CD4-positive, alpha-beta T cell (primary cell): ENCODE data around the gene MUC2. TPM values are rescaled to one million over a fixed set of nuclear protein-coding genes. Genes with fewer than 3 reads are reported as not detected.

Source experiments
- ATAC-seq: fragments of 200-7000 bp; cut with Tn5 transposase; one replicate; pipeline ENCODE4 v1.10.0; 2022; ENCODE audit warnings: mild to moderate bottlenecking; ENCODE audit not compliant: poor library complexity
- CTCF ChIA-PET: fragments of 350-600 bp; sonication (Branson Sonifier 250); formaldehyde crosslinking; loops from one replicate; lab custom pipeline; 2021; ENCODE audit warnings: antibody characterized with exemption, inconsistent platforms; lab: Charles Lee
- POLR2A ChIA-PET: fragments of 350-600 bp; sonication (Branson Sonifier 250); formaldehyde crosslinking; loops from one replicate; lab custom pipeline; 2021; ENCODE audit warnings: antibody characterized with exemption, inconsistent platforms; lab: Charles Lee
- DNase-seq, 14 experiments: peaks; one replicate each; pipeline ENCODE4 v3.0.0-alpha.2; 2013 to 2020; ENCODE audit warnings: mixed read lengths in 2 of 14
- H3K27ac ChIP-seq, 2 donors: one replicate each; pipeline versions ENCODE4 v1.5.1 to v1.7.0; 2013; ENCODE audit warnings: low read length in 2 of 2, low read depth in 1 of 2, mild to moderate bottlenecking in 1 of 2
- H3K27me3 ChIP-seq, 2 experiments: 1 replicate in 1 of 2; 2 replicates in 1 of 2; pipeline versions ENCODE4 v1.6.1 to v1.7.0; 2013; ENCODE audit warnings: low read length in 2 of 2, control low read depth in 1 of 2, mild to moderate bottlenecking in 1 of 2, moderate library complexity in 1 of 2; ENCODE audit not compliant: insufficient read depth in 2 of 2, control insufficient read depth in 1 of 2
- H3K36me3 ChIP-seq: one replicate; pipeline ENCODE4 v1.6.1; 2013; ENCODE audit warnings: low read length, control low read depth; ENCODE audit not compliant: insufficient read depth
- H3K4me1 ChIP-seq: one replicate; pipeline ENCODE4 v1.6.1; 2013; ENCODE audit warnings: low read length, control low read depth; ENCODE audit not compliant: insufficient read depth
- H3K4me3 ChIP-seq: one replicate; pipeline ENCODE4 v1.5.1; 2013; ENCODE audit warnings: mild to moderate bottlenecking, low read length, moderate library complexity
- H3K9me3 ChIP-seq, 2 experiments: 1 replicate in 1 of 2; 2 replicates in 1 of 2; pipeline versions ENCODE4 v1.6.1 to v1.7.0; 2013; ENCODE audit warnings: low read length in 2 of 2, mild to moderate bottlenecking in 2 of 2, control low read depth in 1 of 2, moderate library complexity in 1 of 2; ENCODE audit not compliant: control insufficient read depth in 1 of 2, insufficient read depth in 1 of 2
- H3K27ac Mint-ChIP-seq: one replicate; pipeline ENCODE4 v1.8.0; 2020; ENCODE audit warnings: mixed read lengths
- H3K27me3 Mint-ChIP-seq: one replicate; pipeline ENCODE4 v1.8.0; 2021; ENCODE audit warnings: mixed read lengths
- H3K36me3 Mint-ChIP-seq: one replicate; pipeline ENCODE4 v1.8.0; 2021; ENCODE audit warnings: low read depth, mixed read lengths
- H3K4me1 Mint-ChIP-seq: one replicate; pipeline ENCODE4 v1.8.0; 2021; ENCODE audit warnings: low read depth, mixed read lengths
- H3K4me3 Mint-ChIP-seq: one replicate; pipeline ENCODE4 v1.8.0; 2020; ENCODE audit warnings: mild to moderate bottlenecking, mixed read lengths
- H3K9me3 Mint-ChIP-seq: one replicate; pipeline ENCODE4 v1.8.0; 2020; ENCODE audit warnings: mixed read lengths
- intact Hi-C, 2 experiments: fragments of 100-400 bp; cut with DNase I in 1 of 2; cut with micrococcal nuclease in 1 of 2; formaldehyde crosslinking; loops; one replicate each; pipeline versions ENCODE4 v1.15.1 to v1.9.0; 2023 to 2025; cut with DNase I, micrococcal nuclease
- total RNA-seq, 174 experiments: library from RNA in 2 of 174; stranded (reverse) in 2 of 174; gene quantifications; one replicate each; pipeline ENCODE4 v1.2.3 and lab custom pipeline; 2021 to 2026
- TF ChIP-seq, protein P1 (sequence below): fragments of 200-600 bp; IDR thresholded peaks from one replicate; pipeline ENCODE4 v1.8.0; 2022; ENCODE audit warnings: antibody characterized with exemption, mild to moderate bottlenecking

Gene MUC2
- total RNA-seq, 2 experiments from 2014 or later, result not detected

- Histone ChIP-seq H3K4me3 (no peak overlapping the region), H3K36me3 (no peaks in the 10 kb centered on the region), H3K27me3 (peaks cover 0 to 8% of the 10 kb centered on the region in 2 experiments), H3K27ac (no peak overlapping the region), H3K9me3 (no peaks in the 10 kb centered on the region), H3K4me1 (no peaks in the 10 kb centered on the region)
- Mint-ChIP-seq H3K27ac (no peak overlapping the region), H3K36me3 (no peaks in the 10 kb centered on the region), H3K4me3 (no peak overlapping the region), H3K4me1 (no peaks in the 10 kb centered on the region), H3K9me3 (no peaks in the 10 kb centered on the region), H3K27me3 (peaks cover 3% of the 10 kb centered on the region)
- CTCF ChIA-PET, result no interaction called here
- ATAC-seq (no peak), DNase-seq (no peak)
- intact Hi-C loops, result no loop called here
- POLR2A ChIA-PET, result no interaction called here
- TF ChIP-seq, protein P1, sequence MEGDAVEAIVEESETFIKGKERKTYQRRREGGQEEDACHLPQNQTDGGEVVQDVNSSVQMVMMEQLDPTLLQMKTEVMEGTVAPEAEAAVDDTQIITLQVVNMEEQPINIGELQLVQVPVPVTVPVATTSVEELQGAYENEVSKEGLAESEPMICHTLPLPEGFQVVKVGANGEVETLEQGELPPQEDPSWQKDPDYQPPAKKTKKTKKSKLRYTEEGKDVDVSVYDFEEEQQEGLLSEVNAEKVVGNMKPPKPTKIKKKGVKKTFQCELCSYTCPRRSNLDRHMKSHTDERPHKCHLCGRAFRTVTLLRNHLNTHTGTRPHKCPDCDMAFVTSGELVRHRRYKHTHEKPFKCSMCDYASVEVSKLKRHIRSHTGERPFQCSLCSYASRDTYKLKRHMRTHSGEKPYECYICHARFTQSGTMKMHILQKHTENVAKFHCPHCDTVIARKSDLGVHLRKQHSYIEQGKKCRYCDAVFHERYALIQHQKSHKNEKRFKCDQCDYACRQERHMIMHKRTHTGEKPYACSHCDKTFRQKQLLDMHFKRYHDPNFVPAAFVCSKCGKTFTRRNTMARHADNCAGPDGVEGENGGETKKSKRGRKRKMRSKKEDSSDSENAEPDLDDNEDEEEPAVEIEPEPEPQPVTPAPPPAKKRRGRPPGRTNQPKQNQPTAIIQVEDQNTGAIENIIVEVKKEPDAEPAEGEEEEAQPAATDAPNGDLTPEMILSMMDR, result no peak
Observed at GRCh38 chr11:1071571-1072115, 3.0 kb upstream of the MUC2 start.

DNA sequence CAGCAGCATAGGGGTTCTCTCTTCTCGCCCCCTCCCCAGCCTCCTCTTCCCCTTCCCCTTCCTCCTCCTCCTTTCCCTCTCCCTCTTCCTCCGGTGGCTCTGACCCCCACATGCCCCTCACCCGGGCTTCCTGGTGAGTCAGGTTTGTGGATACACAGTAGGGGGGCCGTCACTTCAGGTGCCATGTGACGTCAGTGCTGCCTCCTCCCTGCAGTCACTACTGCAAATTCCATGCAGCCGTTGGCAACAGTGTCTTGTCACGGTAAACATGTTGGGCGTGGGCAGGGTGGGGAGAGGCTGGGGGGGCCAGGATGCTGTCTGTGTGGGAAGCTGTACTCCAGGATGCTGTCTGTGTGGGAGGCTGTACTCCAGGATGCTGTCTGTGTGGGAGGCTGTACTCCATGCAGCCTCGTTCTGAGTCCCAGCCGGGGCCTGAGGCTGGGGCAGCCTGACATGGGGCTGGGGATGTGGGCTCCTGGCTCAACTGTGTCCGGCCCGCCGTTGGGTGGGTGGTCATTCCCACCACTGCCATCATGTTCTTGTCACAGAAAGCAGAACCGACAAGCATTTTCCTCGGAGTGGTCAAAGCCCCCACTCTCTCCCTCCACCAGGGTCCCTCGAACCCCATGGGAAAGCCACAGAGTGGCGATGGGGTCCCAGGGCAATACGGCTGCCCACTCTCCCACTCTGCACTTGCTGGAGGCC is 2.4 kb upstream of the MUC2 start:
- Mint-ChIP-seq H3K27me3 (peaks cover 3% of the 10 kb centered on the region), H3K36me3 (no peaks in the 10 kb centered on the region), H3K4me3 (no peak overlapping the region), H3K27ac (no peak overlapping the region), H3K4me1 (no peaks in the 10 kb centered on the region), H3K9me3 (no peaks in the 10 kb centered on the region)
- intact Hi-C loops, result no loop called here
- Histone ChIP-seq H3K27me3 (peaks cover 0 to 8% of the 10 kb centered on the region in 2 experiments), H3K4me3 (no peak overlapping the region), H3K27ac (no peak overlapping the region), H3K4me1 (no peaks in the 10 kb centered on the region), H3K36me3 (no peaks in the 10 kb centered on the region), H3K9me3 (no peaks in the 10 kb centered on the region)
- ChIA-PET CTCF (no interaction called here), POLR2A (no interaction called here)
- no peak for DNase-seq
- TF ChIP-seq, protein P1, result no peak
- ATAC-seq, result no peak

GRCh38 chr11:1072821-1073231 is 1.8 kb upstream of the MUC2 start:
- ChIA-PET CTCF (no interaction called here), POLR2A (no interaction called here)
- Histone ChIP-seq H3K4me1 (no peaks in the 10 kb centered on the region), H3K27me3 (peaks cover 0 to 8% of the 10 kb centered on the region in 2 experiments), H3K36me3 (no peaks in the 10 kb centered on the region), H3K27ac (no peak overlapping the region), H3K9me3 (no peaks in the 10 kb centered on the region), H3K4me3 (no peak overlapping the region)
- intact Hi-C loops, result no loop called here
- H3K9me3 Mint-ChIP-seq, result no peaks in the 10 kb centered on the region
- peak in 1 of 14 experiments; percentile 17 for DNase-seq
- no peaks in the 10 kb centered on the region for H3K4me1 Mint-ChIP-seq
- TF ChIP-seq, protein P1, result no peak
- H3K36me3 Mint-ChIP-seq, result no peaks in the 10 kb centered on the region
- peaks cover 3% of the 10 kb centered on the region for H3K27me3 Mint-ChIP-seq
- no peak overlapping the region for H3K27ac Mint-ChIP-seq
- ATAC-seq, result no peak
- no peak overlapping the region for H3K4me3 Mint-ChIP-seq
